ENCODE data around the gene BAIAP2.

BAIAP2 gene

DNA sequence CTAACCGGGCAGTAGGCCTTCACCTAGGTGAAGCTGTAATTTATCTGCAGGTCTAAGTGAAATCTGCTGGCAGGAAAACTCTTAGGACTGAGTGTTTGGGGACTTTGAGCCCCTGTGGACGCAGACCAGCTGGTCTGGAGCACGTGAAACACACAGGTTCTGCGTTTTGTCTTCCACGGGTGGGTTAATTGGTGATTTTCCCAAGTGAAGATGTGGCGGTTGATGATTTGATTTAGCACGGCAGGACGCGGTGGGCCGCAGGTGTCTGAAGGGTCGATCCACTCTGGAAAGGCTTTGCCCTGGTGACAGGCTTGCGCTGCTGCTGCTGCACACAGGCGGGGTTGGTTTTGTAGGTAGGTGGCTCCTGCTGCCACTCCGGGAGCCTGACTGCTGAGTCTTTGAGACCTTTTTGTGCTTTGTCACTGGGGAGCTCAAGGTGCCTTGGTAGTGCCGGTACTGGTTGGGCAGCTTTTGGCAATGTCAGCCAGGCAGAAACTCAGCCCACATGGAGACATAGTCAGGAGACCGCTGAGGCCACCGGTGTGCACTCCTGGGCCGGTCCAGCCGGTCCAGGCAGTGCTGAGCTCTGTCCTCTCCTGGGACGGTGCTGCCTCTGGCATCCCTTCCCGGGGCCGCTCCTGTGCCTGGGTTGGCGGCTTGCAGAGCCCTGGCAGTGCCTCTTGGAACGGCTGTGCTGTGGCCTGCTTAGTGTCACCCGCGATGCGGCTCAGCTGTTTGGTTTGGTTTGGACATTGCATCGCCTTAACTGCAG is 2.3 kb downstream of the BAIAP2 start:
- no peak overlapping the region for H3K4me2 ChIP-seq (ENCODE audit: low read depth, low read length, poor library complexity, severe bottlenecking)
- no peaks in the 10 kb centered on the region for H3K9me3 ChIP-seq (ENCODE audit: insufficient read depth, low read length)
- H3F3A ChIP-seq (ENCODE audit: insufficient read depth) = no peaks in the 10 kb centered on the region
- peaks cover 5% of the 10 kb centered on the region; the same call in 1 of the 2 replicates for H3K27me3 ChIP-seq (ENCODE audit: low read length)
- no peak overlapping the region for H3K27ac ChIP-seq (ENCODE audit: low read depth, low read length)
- no peaks in the 10 kb centered on the region for H3K36me3 ChIP-seq (ENCODE audit: low read length)
- TF ChIP-seq EZH2phosphoT487 (conservative IDR thresholded peaks at IDR 0.05; ENCODE audit: low read length) = no peak
- TF ChIP-seq, protein P1, sequence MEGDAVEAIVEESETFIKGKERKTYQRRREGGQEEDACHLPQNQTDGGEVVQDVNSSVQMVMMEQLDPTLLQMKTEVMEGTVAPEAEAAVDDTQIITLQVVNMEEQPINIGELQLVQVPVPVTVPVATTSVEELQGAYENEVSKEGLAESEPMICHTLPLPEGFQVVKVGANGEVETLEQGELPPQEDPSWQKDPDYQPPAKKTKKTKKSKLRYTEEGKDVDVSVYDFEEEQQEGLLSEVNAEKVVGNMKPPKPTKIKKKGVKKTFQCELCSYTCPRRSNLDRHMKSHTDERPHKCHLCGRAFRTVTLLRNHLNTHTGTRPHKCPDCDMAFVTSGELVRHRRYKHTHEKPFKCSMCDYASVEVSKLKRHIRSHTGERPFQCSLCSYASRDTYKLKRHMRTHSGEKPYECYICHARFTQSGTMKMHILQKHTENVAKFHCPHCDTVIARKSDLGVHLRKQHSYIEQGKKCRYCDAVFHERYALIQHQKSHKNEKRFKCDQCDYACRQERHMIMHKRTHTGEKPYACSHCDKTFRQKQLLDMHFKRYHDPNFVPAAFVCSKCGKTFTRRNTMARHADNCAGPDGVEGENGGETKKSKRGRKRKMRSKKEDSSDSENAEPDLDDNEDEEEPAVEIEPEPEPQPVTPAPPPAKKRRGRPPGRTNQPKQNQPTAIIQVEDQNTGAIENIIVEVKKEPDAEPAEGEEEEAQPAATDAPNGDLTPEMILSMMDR (IDR thresholded peaks at IDR 0.05; ENCODE audit: insufficient read depth, low read length, poor library complexity, severe bottlenecking) = no peak
- H4K20me1 ChIP-seq (ENCODE audit: low read depth, low read length) = no peaks in the 10 kb centered on the region
- H3K4me3 ChIP-seq (ENCODE audit: insufficient read depth, low read length, poor library complexity, severe bottlenecking) = no peak overlapping the region
- H3K79me2 ChIP-seq (ENCODE audit: insufficient read depth, low read length) = no peaks in the 10 kb centered on the region
- H2AFZ ChIP-seq (ENCODE audit: low read depth, low read length, severe bottlenecking) = no peak overlapping the region
- no peak overlapping the region for H3K9ac ChIP-seq (ENCODE audit: low read length)
- H3K9me2 ChIP-seq (replicated peaks; ENCODE audit: insufficient read depth, low read length) = no peaks in the 10 kb centered on the region

DNA sequence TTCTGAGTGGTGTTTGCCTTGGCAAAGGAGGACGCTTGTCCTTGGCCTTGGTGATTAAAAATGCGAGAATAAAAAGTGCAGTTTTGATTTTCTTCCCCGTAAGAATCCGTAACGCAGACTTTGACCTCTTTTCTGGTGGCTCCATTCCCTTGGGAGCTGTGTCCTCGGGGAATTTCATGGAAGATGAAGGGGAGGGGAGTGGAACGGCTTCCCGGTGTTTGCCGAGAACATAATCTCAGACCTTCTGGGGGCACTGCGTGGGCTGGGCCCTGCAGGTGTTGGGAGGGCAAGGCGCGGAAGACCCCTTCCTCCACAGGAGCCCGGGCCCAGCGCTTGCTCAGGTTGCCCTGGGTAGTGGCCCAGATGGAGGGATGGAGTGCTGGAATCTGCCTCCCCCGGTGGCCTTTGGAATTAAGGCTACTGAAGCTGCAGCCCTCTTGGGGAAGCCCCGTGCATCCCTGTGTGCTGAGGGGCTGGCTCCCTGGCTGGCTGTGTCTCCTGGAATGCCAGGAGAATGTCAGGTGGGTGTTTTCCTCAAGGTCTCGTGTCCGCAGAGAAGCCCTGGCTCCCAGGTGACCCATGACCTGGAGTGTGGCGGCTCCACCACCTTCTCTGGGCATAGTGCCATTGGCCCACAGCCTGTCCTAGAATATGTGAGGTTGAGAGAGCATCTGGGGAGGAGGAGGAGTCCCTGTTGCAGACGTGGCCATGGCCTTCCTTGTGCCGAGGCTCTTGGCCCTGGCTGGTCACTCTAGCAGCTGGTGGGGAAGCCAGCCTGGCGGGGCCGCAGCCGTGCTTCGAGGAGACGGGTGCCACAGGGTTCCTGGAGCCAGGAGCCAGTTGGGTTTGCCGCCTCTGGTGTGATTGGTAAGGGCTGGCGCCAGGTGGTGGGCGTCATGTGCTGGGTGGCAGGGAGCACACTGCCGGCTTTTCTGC is 3.1 kb downstream of the BAIAP2 start:
- Histone ChIP-seq H3F3A (ENCODE audit: insufficient read depth) (no peaks in the 10 kb centered on the region), H3K27ac (ENCODE audit: low read depth, low read length) (no peak overlapping the region), H3K27me3 (ENCODE audit: low read length) (peaks cover 5% of the 10 kb centered on the region; the same call in 1 of the 2 replicates), H3K79me2 (ENCODE audit: insufficient read depth, low read length) (no peaks in the 10 kb centered on the region), H3K4me2 (ENCODE audit: low read depth, low read length, poor library complexity, severe bottlenecking) (no peak overlapping the region), H3K36me3 (ENCODE audit: low read length) (no peaks in the 10 kb centered on the region), H3K4me3 (ENCODE audit: insufficient read depth, low read length, poor library complexity, severe bottlenecking) (no peak overlapping the region), H4K20me1 (ENCODE audit: low read depth, low read length) (no peaks in the 10 kb centered on the region), H3K9me2 (replicated peaks; ENCODE audit: insufficient read depth, low read length) (no peaks in the 10 kb centered on the region), H3K9me3 (ENCODE audit: insufficient read depth, low read length) (no peaks in the 10 kb centered on the region), H3K9ac (ENCODE audit: low read length) (no peak overlapping the region), H2AFZ (ENCODE audit: low read depth, low read length, severe bottlenecking) (no peak overlapping the region)
- TF ChIP-seq, protein P1 (IDR thresholded peaks at IDR 0.05; ENCODE audit: insufficient read depth, low read length, poor library complexity, severe bottlenecking) = no peak
- TF ChIP-seq EZH2phosphoT487 (conservative IDR thresholded peaks at IDR 0.05; ENCODE audit: low read length) = no peak

DNA sequence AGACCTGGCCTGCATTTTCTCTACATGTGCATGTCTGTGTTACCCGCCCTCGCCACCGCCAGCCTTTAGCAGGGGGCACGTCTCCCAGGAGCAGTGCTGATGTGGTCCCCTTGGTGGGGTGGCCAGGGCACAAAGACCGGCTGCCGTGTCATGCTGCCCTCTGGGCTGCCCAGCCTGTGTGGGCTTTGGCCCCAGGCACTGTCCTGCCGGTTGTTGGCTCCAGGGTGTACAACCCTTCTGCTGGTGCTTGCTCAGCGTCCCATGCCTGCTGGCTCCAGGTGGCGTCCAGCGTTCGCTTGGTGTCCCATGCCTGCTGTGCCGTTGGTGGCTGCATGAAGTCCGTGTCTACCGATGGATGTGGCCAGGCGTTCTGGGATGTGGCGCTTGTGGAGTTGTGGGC is 4.1 kb downstream of the BAIAP2 start:
- H3K9ac ChIP-seq (ENCODE audit: low read length) = no peak overlapping the region
- TF ChIP-seq, protein P1 (IDR thresholded peaks at IDR 0.05; ENCODE audit: insufficient read depth, low read length, poor library complexity, severe bottlenecking) = no peak
- no peak for TF ChIP-seq EZH2phosphoT487 (conservative IDR thresholded peaks at IDR 0.05; ENCODE audit: low read length)
- H4K20me1 ChIP-seq (ENCODE audit: low read depth, low read length) = no peaks in the 10 kb centered on the region
- no peaks in the 10 kb centered on the region for H3K9me3 ChIP-seq (ENCODE audit: insufficient read depth, low read length)
- no peaks in the 10 kb centered on the region for H3K9me2 ChIP-seq (replicated peaks; ENCODE audit: insufficient read depth, low read length)
- H3F3A ChIP-seq (ENCODE audit: insufficient read depth) = no peaks in the 10 kb centered on the region
- H3K4me2 ChIP-seq (ENCODE audit: low read depth, low read length, poor library complexity, severe bottlenecking) = no peak overlapping the region
- H3K27ac ChIP-seq (ENCODE audit: low read depth, low read length) = no peak overlapping the region
- H3K4me3 ChIP-seq (ENCODE audit: insufficient read depth, low read length, poor library complexity, severe bottlenecking) = no peak overlapping the region
- H3K36me3 ChIP-seq (ENCODE audit: low read length) = no peaks in the 10 kb centered on the region
- H2AFZ ChIP-seq (ENCODE audit: low read depth, low read length, severe bottlenecking) = no peak overlapping the region
- peaks cover 3% of the 10 kb centered on the region; the same call in 1 of the 2 replicates for H3K27me3 ChIP-seq (ENCODE audit: low read length)
- no peaks in the 10 kb centered on the region for H3K79me2 ChIP-seq (ENCODE audit: insufficient read depth, low read length)

Data from SU-DHL-6 (cell line).